ENCODE results near the gene TLR7.

The TLR7 gene

DNA sequence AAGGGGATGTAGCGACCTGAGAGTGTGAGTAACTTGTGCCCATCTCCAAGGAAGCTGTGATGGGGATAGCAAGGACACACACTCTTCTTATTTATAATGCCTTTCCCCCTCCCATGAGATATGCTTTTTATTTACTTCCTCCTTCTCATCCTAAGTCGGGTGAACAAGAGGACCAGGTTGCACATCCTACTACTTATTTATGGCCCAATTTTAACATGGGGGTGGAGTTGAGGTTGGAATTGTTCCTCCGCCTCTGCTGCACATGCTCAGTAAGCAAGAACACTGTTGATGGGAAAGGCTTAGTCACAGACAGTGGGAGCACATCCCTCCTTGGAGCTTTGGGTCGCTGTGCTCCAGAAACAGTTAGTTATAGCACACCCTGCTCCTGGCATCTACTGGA lies 24.3 kb downstream of the TLR7 start:
- DNase-seq (ENCODE audit: low read depth, low spot score): no peak

DNA sequence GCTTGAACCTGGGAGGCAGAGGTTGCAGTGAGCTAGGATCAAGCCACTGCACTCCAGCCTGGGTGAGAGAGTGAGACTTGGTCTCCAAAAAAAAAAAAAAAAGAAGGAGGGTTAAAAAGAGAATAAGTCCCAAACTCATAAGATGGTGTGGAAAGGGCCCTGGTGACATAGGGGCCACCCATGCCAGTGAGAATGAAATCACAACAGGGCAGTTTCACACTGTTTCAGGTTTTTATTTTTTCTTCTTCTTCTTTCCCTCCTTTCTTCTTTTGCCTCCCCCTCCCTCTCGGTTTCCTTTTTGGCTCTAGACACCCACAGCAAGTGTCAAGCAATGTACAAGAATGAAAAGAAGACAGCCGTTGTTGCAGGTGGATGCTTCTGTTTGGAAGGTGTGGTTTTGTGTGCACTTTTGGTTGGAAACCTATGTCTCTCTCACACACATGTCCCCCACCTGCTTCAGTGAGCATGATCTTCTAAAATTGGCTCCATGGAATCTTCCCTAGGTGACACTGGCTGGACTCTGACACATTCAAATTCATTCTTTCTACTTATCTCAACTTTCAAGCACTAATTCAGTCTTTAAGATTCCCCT lies 25.1 kb downstream of the TLR7 start:
- DNase-seq (ENCODE audit: low read depth, low spot score): no peak

DNA sequence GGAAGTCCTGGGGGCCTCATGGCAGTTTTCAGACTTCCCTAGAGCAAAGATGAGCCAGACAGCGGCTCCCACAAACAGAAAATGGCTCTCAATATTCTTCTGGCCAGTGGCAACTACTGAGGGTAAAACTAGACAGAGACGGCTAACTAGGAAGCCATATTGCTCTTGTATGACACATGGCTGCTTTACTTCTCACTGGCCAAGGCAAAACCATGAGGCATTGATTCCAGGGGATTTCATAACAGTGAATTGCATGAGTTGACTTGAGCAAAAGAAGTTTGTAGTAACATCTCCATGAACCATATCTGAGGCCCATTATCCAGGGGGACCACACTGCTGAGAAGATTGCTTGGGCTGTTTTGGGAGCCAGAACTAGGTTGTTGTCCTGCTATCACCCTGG lies 25.8 kb downstream of the TLR7 start:
- no peak for DNase-seq (ENCODE audit: low read depth, low spot score)

DNA sequence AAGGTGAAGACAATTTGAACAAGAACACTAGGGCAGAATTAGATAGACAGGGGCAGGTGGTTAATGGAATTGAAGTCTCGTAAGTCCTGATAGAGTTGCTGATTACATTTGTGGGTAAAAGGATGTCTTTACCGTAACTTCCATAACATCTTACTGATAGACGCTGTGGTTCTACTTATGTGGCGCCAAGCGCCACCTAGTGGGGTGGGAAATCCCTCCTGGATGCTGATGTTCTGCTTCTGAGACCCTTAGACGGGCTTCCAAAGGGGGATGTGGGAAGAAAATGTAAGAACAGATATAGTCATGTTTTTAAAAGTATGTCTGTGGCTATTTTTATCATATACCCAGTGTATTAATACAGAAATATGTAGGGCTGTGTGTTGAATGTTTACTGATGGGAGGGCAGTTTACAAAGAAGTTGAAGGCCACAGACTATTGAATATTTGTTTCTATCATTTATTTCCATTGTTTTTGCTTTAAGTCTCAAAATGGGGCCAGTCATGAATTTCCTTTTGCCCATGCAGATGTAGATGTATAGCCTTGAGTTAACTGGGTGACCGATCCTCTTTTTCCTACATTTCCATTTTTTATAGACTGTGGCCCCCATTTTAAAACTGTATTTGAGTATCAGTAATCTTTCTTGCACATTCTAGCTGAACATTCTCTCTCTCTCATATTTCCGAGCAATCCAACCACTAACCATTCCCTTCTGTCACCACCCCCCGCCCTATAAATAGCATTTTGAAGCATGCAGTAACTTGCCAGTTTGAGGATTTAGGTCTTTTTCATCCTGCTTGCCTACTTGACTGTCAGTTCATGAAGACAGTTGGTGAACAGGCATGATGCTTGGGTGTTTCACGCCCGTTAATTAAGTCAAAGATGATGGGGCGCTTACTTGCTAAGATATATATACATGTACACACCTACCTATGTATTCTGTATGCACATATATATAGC lies 27.5 kb downstream of the TLR7 start:
- peak; percentile 45 for DNase-seq (ENCODE audit: low read depth, low spot score)

DNA sequence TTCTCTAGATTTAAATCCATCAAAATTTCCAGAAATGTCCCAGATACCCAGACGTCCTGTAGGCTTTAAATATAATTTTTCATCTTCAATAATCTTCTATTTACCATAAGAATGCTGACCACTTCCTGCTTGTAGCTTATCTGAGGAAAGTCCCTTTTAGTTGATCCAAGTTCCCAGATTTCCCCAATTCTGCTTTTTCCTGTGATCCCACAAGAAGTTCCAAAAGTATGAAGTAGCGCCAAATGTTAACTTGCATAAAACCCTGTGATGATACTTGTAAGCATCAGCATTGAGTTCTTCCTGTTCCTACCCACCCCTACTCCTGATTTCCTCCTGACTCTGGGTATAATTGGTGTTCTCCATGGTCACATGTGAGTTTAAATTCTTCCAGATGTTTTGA lies 29.0 kb downstream of the TLR7 start:
- no peak for DNase-seq (ENCODE audit: low read depth, low spot score)

DNA sequence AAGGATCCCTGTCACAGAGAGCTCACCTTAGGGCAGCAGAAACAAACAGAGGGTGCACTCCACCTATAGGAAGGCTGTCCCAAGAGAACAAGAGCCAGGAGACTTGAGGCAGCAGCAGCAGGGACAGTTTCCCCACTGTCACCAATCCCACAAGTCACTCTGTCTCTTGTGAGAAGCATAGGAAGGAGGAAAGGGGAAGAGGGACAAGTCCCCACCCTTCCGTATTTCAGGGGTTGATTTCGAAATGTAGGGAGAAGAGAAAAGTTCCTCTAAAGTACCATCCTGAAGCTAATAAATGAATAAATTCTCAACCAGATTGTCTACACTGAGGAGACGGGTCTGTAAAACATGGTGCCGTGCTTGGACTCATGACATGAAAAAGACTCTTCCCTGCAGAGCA lies 30.1 kb downstream of the TLR7 start:
- peak; percentile 20 for DNase-seq (ENCODE audit: low read depth, low spot score)

DNA sequence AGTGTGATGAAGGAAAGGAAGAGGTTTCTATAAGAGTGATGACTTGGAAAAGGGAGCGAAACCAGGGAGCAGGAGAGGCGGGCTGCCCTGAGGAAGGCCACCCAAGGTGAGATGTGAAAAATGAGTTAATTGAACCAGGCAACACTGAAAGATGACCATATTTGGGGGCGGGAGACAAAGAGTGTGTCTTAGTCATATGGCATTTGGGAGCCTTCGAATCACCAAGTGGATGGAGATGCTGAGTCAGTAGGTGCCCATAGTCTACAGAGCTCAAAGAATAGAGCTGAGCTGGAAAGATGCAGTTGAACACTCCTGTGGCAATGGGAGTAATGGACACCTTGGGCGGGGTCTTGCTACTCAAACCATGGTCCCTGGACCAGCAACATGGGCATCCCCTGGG lies 31.2 kb downstream of the TLR7 start:
- DNase-seq (ENCODE audit: low read depth, low spot score): no peak

DNA sequence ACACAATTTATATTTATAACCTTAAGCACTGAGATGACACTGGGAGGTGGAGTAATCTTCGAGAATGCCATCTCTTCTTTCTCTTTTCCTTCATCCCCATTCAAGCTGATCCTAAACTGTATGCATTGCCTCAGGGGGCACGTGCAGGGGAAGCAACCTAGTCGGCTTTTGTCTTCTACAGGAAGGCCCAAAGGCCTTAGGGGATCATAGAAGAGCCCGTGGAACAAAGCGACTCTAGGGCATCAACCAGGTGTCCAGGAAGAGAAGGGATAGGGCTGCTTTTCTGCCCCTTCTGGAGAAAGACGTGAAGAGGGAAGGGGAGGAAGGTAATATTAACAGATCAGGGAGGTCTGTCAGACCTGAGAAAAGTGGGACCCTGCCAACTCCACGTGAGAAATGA lies 32.6 kb downstream of the TLR7 start:
- peak; percentile 75 for DNase-seq (ENCODE audit: low read depth, low spot score)

DNA sequence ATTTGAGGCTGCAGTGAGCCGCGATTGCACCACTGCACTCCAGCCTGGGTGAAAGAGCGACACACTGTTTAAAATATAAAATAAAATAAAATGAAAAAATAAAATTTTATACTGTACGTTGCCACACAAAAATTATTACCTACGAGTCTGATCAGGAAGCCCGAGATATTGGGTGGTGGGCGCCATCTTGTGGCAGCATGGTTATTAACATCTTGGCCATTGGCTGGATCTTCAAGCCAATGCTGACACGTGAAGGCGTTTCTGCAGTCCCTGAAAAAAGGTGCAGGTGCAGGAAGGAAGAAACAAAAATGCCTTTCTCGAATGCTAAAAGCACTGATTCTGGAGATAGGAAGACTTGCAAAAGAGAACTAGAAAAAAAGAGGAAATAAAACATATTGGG lies 34.6 kb downstream of the TLR7 start:
- DNase-seq (ENCODE audit: low read depth, low spot score): peak; percentile 69

DNA sequence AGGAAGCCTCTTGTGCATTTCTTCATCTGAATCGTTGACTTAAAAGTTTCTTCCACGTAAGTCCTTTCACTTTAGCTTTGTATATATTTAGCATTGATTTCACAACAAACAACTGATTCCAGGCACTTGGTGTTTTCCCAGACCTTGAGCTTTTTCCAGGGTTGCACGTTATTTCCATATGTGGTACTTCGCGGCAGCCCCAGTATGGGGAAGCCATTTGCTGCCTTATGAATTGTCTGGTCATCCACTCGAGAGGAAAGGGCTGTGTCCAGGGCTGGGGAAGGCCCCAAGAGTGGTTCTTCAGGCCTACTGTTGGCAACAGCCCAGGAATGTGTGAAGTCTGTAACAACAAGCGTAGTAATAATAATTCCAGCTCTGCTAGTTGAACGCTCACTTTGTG lies 36.8 kb downstream of the TLR7 start:
- DNase-seq (ENCODE audit: low read depth, low spot score): no peak

DNA sequence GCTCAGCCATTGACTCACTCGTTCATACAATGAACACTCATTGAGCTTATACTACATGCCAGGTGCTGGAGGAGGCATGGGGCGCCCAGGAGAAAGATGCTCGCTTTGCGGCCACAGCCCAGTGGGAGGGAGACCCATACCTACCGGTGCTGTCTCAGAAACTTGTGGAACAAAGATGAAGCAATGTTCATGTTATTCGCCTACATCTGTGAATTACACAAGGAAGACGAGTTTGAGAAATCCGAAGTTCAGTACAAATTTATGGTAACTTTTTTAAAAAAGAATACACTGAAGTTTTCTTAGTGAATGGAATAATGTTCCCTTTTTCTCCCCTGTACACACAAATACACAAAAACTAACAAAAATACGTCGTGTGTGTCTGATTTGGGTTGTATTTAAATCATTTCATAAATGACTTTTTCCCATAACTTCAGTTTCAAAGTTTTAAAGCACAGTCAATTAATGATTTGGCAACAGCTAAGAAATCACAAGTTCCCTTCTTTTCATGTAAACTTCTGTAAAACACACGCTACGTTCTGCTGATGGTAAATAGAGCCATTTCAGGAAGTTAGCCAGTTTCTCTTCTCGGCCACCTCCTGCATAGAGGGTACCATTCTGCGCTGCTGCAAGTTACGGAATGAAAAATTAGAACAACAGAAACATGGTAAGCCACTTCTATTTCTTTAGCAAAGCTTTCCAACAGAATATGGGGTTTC lies 39.3 kb downstream of the TLR7 start, which contains the start of gene TLR8:
Gene TLR8 (plus strand): TSS at position 575 of the 716 bp plus-strand sequence. CDS start 87 bp downstream, at position 662.
- DNase-seq (ENCODE audit: low read depth, low spot score): no peak

DNA sequence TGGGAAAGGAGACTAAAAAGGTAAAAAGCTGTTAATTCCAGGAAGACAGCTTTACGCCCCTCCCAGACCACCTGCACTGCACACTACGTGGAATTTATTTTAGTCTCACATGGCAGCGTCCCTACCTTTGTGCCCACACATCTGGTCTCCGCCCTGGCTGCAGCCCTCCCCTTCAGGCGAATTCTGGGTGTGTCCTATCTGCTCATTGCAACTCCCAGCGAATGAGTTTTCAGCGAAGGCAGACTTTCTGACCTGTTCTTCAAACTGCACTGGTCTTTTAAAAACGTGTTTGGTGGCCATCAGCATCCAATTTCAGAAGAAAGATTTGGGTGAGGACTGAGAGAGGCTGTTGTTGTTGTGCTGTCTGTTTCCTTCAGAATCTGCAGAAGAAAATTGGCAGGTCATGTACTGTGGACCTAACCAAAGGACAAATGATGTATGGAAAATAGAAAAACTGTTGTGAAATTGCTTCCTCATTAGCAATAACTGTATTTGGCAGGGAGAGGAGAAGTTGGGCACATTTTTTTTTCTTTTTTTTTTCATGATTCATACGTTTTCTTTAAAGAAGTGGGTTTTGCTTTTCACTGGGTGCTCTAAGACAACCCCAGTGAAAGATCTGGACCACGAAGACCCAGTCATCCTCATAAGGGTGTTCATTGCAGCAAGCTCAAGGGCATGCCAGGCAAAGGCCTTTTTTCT lies 43.7 kb downstream of the TLR7 start:
- DNase-seq (ENCODE audit: low read depth, low spot score): no peak

DNA sequence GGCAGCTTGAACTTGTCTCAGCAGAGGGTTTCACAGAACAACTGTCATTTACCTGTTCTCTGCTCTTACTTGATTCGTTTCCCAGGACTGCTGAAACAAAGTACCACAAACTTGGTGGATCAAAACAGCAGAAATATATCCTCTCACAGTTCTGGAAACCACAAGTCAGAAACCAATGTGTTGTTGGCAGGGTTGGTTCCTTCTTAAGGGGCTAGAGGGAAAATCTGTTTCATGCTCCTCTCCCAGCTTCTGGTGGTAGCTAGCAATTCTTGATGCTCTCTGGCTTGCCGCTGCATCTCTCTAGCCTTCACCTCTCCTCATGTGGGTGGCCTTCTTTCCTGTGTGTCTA lies 44.2 kb downstream of the TLR7 start:
- DNase-seq (ENCODE audit: low read depth, low spot score): no peak

DNA sequence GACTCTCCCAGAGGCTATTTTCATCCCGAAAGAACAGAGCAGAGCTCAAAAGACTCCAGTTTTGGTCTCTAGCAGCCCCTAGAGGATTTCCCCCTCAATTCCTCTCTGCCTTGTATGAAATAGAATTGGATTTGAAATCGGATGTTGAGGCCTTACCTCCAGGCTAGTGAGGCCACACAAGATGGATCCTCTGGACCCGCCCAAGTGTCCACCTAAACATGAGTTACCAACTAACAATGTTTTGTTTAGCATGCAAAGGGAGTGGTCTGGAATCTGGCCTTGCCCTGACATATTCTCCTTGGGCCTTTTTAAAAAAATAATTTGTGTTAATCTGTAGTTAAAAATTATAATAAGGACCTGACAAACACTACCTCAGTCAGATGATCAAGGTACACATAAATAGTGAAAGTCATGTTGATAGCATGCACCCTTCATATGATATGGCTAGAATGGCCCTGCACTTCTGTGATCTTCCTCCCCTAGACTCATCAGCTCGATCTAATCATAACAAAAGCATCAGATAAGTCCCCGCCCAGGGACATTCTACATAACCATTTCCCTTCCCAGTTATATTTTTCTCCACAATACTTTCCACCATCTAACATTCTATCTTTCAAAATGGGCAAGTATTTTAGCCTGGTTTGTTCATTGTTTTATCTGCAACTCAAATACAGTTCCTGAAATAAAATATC lies 46.1 kb downstream of the TLR7 start:
- peak; percentile 6 for DNase-seq (ENCODE audit: low read depth, low spot score)

DNA sequence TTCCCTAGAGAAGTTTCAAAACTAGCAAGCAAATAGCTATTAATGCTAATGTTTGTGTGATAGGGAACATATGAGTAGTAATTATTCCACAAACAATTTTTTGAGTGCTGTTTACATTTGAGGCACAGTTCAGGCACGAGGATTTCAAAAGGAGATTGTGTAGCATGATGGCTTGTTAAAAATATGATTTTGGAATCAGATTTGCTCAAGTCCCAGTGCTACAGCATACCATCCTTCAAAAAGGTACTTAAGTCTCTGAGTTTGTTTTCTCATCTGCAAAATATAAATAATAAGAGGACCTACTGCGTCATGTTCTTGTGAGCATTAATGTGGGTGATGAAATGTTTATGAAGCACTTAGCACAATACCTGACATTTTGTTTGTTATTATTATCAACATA lies 50.9 kb downstream of the TLR7 start:
- DNase-seq (ENCODE audit: low read depth, low spot score): no peak

DNA sequence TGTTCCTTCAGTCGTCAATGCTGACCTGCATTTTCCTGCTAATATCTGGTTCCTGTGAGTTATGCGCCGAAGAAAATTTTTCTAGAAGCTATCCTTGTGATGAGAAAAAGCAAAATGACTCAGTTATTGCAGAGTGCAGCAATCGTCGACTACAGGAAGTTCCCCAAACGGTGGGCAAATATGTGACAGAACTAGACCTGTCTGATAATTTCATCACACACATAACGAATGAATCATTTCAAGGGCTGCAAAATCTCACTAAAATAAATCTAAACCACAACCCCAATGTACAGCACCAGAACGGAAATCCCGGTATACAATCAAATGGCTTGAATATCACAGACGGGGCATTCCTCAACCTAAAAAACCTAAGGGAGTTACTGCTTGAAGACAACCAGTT lies 52.2 kb downstream of the TLR7 start:
- no peak for DNase-seq (ENCODE audit: low read depth, low spot score)

DNA sequence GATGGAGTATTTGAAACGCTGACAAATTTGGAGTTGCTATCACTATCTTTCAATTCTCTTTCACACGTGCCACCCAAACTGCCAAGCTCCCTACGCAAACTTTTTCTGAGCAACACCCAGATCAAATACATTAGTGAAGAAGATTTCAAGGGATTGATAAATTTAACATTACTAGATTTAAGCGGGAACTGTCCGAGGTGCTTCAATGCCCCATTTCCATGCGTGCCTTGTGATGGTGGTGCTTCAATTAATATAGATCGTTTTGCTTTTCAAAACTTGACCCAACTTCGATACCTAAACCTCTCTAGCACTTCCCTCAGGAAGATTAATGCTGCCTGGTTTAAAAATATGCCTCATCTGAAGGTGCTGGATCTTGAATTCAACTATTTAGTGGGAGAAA lies 52.7 kb downstream of the TLR7 start:
- DNase-seq (ENCODE audit: low read depth, low spot score): no peak

DNA sequence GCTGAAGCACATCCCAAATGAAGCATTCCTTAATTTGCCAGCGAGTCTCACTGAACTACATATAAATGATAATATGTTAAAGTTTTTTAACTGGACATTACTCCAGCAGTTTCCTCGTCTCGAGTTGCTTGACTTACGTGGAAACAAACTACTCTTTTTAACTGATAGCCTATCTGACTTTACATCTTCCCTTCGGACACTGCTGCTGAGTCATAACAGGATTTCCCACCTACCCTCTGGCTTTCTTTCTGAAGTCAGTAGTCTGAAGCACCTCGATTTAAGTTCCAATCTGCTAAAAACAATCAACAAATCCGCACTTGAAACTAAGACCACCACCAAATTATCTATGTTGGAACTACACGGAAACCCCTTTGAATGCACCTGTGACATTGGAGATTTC lies 54.1 kb downstream of the TLR7 start:
- no peak for DNase-seq (ENCODE audit: low read depth, low spot score)

DNA sequence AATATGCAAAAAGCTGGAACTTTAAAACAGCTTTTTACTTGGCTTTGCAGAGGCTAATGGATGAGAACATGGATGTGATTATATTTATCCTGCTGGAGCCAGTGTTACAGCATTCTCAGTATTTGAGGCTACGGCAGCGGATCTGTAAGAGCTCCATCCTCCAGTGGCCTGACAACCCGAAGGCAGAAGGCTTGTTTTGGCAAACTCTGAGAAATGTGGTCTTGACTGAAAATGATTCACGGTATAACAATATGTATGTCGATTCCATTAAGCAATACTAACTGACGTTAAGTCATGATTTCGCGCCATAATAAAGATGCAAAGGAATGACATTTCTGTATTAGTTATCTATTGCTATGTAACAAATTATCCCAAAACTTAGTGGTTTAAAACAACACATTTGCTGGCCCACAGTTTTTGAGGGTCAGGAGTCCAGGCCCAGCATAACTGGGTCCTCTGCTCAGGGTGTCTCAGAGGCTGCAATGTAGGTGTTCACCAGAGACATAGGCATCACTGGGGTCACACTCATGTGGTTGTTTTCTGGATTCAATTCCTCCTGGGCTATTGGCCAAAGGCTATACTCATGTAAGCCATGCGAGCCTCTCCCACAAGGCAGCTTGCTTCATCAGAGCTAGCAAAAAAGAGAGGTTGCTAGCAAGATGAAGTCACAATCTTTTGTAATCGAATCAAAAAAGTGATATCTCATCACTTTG lies 55.2 kb downstream of the TLR7 start:
- no peak for DNase-seq (ENCODE audit: low read depth, low spot score)

DNA sequence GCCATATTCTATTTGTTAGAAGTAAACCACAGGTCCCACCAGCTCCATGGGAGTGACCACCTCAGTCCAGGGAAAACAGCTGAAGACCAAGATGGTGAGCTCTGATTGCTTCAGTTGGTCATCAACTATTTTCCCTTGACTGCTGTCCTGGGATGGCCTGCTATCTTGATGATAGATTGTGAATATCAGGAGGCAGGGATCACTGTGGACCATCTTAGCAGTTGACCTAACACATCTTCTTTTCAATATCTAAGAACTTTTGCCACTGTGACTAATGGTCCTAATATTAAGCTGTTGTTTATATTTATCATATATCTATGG lies 55.7 kb downstream of the TLR7 start:
- no peak for DNase-seq (ENCODE audit: low read depth, low spot score)

DNA sequence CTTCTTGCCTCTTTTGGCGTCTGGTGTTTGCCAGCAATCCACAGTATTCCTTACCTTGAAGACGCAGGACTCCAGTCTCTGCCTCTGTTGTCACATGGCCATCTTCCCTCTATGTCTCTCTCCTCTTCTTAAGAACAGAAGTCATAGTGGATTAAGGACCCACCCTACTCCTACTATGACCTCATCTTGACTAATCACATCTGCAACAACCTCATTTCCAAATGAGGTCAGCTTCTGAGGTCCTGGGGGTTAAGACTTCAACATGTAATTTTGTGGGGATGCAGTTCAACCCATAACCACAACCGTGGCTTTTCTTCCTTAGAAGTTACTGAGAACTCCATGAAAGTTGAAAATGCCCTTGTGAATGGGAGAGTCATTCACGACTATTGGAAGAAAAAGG lies 62.8 kb downstream of the TLR7 start:
- no peak for DNase-seq (ENCODE audit: low read depth, low spot score)

All from ELF-1 (cell line).